Ovary (tissue), 3 donors: Measurements from ENCODE around the gene MRFAP1.

ENCODE experiments used
- EP300 ChIP-seq: sonication (generic); formaldehyde crosslinking; IDR thresholded peaks from one replicate; pipeline ENCODE4 v1.6.1; 2017; ENCODE audit warnings: antibody characterized with exemption
- POLR2A ChIP-seq: fragments of 450-650 bp; IDR thresholded peaks from one replicate; pipeline ENCODE4 v1.6.1; 2017; ENCODE audit warnings: antibody characterized with exemption, mild to moderate bottlenecking, moderate library complexity
- TF ChIP-seq, protein P1 (sequence below), 3 donors: fragments of 450-650 bp in 2 of 3; fragments of 200-600 bp in 1 of 3; IDR thresholded peaks; one replicate each; pipeline versions ENCODE4 v1.5.1 to v1.8.0; 2016 to 2022; ENCODE audit warnings: antibody characterized with exemption in 3 of 3, mild to moderate bottlenecking in 1 of 3
- donor health status: DM: no; HTN: no; CAD: no.

DNA sequence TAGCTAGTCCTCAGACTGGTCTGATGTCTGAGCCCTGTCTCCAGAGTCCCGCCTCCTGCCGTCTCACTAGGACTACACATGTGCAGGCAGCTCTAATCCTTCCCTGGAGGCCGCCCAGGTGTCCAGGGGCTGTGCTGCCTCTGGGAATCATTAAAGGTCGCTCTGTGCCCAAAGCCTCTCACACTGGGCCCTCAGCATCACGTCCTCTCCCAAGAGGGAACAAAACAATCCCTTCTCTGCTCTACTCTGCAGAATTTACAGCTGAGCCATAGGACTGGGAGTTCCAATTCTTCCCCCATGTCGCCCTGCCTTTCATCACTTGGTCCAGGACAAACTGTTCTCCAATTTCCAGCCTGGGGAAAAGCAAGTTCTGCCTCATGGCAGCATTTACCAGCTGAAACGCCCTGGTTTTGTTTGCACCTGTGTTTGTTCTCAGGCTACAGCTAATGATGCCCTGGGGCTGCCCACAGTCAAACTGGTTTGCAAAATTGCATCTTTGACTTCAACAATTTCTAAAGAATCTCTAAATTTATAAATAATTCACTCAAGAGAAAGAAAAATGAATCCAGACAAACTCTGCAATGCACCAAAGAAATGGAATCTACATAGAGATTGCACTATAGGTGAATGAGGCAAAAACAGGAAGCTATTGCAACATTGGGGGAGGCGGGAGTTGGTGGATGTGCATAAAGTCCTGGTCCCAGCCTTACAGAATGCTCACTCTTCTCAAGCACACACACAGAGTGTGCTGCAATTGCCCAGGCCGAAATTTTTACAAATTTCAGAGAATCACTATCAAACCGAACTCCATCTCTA, 7.2 kb upstream of the MRFAP1 start:
- TF ChIP-seq, protein P1, sequence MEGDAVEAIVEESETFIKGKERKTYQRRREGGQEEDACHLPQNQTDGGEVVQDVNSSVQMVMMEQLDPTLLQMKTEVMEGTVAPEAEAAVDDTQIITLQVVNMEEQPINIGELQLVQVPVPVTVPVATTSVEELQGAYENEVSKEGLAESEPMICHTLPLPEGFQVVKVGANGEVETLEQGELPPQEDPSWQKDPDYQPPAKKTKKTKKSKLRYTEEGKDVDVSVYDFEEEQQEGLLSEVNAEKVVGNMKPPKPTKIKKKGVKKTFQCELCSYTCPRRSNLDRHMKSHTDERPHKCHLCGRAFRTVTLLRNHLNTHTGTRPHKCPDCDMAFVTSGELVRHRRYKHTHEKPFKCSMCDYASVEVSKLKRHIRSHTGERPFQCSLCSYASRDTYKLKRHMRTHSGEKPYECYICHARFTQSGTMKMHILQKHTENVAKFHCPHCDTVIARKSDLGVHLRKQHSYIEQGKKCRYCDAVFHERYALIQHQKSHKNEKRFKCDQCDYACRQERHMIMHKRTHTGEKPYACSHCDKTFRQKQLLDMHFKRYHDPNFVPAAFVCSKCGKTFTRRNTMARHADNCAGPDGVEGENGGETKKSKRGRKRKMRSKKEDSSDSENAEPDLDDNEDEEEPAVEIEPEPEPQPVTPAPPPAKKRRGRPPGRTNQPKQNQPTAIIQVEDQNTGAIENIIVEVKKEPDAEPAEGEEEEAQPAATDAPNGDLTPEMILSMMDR (IDR thresholded peaks at IDR 0.05), result no peak
- TF ChIP-seq EP300, result no peak
- no peak for TF ChIP-seq POLR2A
